HL-60 (cell line): Measurements from ENCODE around the gene ITGAD.

Experiments
- CTCF ChIP-seq: IDR thresholded peaks from one replicate; pipeline ENCODE4 v1.5.1; 2011; ENCODE audit warnings: low read length, control low read depth, inconsistent platforms; ENCODE audit not compliant: insufficient read depth
- GABPA ChIP-seq: IDR thresholded peaks from 2 replicates; pipeline ENCODE4 v1.6.1; 2012; ENCODE audit warnings: low read depth
- POLR2AphosphoS5 ChIP-seq: IDR thresholded peaks from 2 replicates; pipeline ENCODE4 v1.6.1; 2012; ENCODE audit warnings: low read depth
- REST ChIP-seq: IDR thresholded peaks from 2 replicates; pipeline ENCODE4 v1.6.1; 2012; ENCODE audit warnings: low read depth; ENCODE audit not compliant: insufficient replicate concordance
- SPI1 ChIP-seq: IDR thresholded peaks from 2 replicates; pipeline ENCODE4 v1.6.1; 2012; ENCODE audit warnings: low read depth, mild to moderate bottlenecking, borderline replicate concordance

- TF ChIP-seq CTCF (no peak), GABPA (no peak), SPI1 (no peak), POLR2AphosphoS5 (no peak), REST (no peak)
Observed at GRCh38 chr16:31365131-31365865, 27.8 kb upstream of the ITGAD start.
